Right lung (tissue), 5 donors: ENCODE measurements around the gene EIF5A2. TPM values are rescaled to one million over a fixed set of nuclear protein-coding genes. Genes with fewer than 3 reads are reported as not detected.
"Not testable (repeated sequence)": the region's sequence is repeated elsewhere in the genome, so short reads cannot be mapped to it uniquely, and the experiment has no call there.

Source experiments
- DNase-seq, 2 donors: peaks; one replicate each; pipeline ENCODE4 v3.0.0-alpha.2; 2013
- polyA plus RNA-seq, 5 donors: library from polyadenylated mRNA; unstranded; fragments of 120-200 nt; gene quantifications; one replicate each; pipeline versions ENCODE4 v1.2.1 to v1.2.3, GENCODE V29; 2013; ENCODE audit warnings: inconsistent platforms in 1 of 5, low replicate concordance in 1 of 5; ENCODE audit not compliant: insufficient read length in 5 of 5, insufficient read depth in 1 of 5

EIF5A2 gene
- polyA plus RNA-seq, 5 donors, result 4.2 to 7.3 (median 4.5) TPM

DNA sequence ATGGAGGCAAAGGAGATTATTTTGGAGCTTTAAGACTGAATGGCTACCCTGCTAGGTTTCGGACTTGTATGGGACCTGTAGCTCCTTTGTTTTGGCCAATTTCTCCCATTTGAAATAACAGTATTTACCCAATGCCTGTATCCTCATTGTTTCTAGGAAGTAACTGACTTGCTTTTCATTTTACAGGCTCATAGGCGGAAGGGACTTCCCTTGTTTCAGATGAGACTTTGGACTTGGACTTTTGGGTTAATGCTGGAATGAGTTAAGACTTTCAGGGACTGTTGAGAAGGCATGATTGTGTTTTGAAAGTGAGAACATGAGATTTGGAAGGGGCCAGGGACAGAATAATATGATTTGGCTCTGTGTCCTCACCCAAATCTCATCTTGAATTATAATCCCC lies 10.5 kb downstream of the EIF5A2 start:
- DNase-seq, result no peak

DNA sequence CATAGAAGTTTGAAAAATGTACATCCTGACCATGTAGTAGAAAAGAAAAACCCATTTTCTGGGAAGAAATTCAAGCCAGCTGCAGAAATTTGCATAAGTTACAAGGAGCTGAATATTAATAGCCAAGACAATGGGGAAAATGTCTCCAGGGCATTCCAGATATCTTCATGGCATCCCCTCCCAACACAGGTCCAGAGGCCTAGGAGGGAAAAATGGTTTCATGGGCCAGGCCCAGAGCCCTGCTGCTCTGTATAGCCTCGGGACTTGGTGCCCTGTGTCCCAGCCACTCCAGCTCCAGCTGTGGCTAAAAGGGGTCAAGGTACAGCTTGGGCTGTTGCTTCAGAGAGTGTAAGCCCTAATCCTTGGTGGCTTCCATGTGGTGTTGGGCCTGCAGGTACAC lies 11.2 kb downstream of the EIF5A2 start:
- DNase-seq, result not testable (repeated sequence)

DNA sequence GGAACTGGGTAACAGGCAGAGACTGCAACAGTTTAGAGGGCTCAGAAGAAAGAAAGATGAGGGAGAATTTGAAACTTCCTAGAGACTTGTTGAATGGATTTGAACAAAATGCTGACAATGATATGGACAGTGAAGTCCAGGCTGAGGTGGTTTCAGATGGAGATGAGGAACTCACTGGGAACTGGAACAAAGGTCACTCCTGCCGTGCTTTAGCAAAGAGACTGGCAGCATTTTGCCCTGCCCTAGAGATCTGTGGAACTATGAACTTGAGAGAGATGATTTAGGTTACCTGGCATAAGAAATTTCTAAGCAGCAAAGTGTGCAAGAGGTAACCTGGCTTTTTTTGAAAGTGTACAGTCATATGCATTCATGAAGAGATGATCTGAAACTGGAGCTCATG lies 11.7 kb downstream of the EIF5A2 start:
- no peak for DNase-seq

DNA sequence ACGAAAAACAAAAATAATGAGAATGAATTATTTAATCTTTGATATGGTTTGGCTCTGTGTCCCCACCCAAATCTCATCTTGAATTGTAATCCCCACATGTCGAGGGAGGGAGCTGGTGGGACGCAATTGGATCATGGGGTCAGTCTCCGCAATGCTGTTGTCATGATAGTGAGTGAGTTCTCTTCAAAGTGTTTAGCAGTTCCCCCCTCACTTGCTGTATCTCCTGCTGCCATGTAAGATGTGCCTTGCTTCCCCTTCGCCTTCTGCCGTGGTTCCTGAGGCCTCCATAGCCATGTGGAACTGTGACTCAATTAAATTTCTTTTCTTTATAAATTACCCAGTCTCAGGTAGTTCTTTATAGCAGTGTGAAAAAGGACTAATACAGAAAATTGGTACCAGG lies 12.1 kb downstream of the EIF5A2 start:
- DNase-seq, result not testable (repeated sequence)

DNA sequence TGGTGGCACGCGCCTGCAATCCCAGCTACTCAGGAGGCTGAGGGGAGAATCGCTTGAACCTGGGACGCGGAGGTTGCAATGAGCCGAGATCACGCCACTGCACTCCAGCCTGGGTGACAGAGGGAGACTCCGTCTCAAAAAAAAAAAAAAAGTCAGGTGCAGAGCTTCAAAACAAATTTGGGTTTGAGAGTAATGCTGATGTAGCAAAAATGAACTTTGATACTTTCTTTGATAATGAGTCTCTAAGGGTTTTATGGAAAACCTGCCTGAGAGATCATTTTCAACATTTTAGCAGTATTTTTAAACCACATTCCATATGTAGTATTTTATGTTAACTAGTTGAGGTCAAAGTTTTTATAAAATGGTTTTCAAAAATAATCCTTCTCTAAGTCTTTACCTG lies 14.5 kb downstream of the EIF5A2 start:
- DNase-seq, result no peak

DNA sequence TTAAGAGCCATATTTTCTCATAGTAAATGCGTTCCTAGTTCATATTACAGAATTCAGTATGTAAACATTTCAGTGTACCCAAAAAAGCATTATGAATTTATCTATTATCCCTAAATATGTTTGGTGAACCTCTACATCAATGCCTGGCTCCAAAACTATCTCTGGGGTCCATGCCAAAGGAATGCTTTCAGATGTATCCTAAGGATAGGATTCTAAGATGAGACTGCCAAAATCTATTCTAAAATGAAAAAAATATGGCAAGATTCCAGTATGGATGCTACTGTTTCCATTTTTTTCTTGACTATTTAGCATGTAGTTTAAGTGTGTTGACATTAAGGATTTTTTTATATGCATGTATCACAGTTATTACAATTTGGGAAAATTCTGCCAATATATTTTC lies 18.8 kb downstream of the EIF5A2 start:
- no peak for DNase-seq

DNA sequence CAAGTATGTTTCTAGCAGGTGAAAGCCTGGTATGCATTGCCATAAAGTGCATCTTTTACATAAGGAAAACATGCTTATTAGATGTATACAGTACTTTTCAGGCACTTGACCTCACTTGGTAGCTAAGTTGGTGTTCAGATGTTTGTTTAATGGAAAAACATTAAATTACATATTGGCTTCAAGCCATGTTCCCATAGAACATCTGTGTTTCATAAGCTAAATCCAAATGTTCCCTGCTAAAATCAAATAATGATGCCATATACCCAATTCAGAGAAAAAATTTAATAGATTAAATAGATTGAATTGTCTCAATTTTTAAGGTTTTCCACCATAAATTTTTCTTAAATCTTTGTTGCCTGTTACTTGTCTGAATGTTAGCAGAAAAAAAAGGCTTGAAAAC lies 19.3 kb downstream of the EIF5A2 start:
- no peak for DNase-seq

DNA sequence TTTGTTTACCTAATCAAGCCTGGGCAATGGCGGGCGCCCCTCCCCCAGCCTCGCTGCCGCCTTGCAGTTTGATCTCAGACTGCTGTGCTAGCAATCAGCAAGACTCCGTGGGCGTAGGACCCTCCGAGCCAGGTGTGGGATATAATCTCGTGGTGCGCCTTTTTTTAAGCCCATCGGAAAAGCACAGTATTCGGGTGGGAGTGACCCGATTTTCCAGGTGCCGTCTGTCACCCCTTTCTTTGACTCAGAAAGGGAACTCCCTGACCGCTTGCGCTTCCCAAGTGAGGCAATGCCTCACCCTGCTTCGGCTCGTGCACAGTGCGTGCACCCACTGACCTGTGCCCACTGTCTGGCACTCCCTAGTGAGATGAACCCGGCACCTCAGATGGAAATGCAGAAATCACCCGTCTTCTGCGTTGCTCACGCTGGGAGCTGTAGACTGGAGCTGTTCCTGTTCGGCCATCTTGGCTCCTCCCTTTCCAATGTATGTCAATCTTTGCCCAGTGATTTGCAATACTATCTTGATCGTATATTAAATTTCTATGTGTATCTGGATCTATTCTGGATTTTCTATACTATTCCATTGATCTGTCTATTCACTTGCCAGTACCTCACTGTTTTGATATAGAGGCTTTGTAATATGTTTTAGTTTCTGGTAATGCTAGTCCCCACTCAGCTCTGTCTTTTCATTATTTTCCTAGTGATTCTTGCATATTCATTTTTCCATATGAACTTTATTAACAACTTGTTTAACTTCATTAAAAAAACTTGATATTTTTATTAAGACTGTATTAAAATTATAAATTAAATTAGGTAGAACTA lies 24.1 kb downstream of the EIF5A2 start:
- DNase-seq, result not testable (repeated sequence)

DNA sequence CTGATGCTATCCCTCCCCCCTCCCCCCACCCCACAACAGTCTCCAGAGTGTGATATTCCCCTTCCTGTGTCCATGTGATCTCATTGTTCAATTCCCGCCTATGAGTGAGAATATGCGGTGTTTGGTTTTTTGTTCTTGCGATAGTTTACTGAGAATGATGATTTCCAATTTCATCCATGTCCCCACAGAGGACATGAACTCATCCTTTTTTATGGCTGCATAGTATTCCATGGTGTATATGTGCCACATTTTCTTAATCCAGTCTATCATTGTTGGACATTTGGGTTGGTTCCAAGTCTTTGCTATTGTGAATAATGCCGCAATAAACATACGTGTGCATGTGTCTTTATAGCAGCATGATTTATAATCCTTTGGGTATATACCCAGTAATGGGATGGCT lies 29.7 kb downstream of the EIF5A2 start:
- not testable (repeated sequence) for DNase-seq

DNA sequence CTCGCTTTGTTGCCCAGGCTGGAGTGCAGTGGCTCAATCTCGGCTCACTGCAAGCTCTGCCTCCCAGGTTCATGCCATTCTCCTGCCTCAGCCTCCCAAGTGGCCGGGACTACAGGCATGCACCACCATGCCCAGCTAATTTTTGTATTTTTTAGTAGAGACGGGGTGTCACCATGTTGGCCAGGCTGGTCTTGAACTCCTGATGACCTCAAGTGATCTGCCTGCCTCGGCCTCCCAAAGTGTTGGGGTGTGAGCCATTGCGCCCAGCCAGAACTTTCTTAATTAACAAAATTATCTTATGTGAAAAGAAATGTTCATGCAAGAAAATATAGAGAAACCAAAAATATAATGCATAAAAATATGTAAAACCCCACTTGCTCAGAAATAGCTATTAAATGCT lies 31.1 kb downstream of the EIF5A2 start:
- DNase-seq, result not testable (repeated sequence)

DNA sequence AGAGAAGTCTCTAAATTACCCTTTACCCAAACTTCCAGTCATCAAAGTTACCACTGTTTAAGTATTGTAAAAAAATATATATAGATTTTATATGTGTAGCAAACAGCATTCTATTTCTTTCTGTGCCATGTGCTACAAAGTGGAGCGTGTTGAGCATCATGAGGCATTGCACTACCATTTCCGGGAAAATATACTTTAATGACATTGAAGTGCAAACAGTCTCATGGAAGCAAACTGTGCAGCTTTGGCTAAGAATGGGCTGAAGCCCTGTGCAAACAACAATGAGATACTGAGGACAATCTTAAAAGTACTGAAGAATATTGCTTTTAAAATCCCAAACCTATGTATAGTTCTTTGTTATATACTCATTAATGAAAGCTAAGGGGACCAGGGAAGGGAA lies 31.9 kb downstream of the EIF5A2 start:
- no peak for DNase-seq

DNA sequence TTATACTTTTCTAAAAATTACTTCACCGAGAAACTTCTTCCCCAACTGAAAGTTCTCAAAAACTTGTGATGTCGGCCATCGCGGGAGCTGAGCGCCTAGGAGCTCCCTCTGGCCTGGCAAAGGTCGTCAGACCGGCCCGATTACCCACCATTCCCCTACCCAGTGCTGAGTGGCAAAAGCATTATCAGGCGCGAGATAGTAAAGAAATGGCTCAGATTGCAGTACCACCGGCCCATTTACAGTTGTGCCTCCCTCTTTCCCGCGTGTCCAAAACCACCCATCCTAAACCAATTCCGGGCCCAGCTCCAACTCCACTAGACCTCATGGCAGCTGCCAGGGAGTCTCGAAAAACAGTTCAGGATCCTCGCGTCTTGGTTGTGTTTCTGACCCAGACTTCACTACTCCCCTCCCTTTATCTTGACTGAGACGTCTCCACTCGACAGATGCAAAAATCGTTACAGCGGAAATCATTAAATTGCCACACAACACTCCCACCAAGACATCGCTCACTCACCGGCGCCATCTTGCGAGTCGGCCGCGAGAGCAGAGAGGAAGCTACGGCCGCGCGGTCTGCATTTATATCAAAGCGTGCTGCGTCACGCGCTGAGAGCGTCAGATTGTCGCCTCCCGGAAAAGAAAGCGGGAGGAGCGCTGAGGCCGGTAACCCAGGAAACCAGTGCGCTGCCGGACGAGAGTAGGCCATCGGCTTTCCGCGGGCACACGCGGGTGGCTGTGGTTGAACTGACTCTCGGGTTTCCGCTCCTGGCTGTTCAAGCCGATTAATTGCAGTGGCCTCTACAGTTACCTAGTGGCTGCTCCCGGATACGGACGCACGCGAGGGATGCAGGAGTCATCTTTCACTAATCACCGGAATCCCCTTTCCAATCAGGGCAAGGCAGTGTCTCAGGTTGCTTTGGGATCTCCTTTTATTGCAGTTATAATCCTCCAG lies 38.5 kb downstream of the EIF5A2 start, which contains the start of gene RPL22L1:
RPL22L1 (minus strand) TSS at position 551 of the 949 bp plus-strand sequence; CDS start at position 523, 28 bp downstream.
- peak; percentile 96 to 97 for DNase-seq

DNA sequence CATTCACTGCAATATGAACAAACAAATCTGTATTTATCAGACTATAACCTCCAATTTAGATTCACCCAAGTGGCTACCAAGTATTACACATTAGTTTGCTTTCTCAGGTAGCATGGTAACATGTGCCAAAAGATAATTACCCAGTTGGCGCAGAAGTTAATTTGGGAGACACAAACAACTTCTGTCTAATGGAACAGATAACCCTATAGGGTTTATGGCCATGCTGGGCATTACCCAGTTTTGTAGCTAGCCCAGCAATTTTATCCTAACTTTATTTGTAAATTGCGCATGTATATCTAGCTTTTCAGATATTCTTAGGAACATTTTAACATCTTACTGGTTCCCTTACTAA lies 39.2 kb downstream of the EIF5A2 start:
- peak in 1 of 2 donors; percentile 11 for DNase-seq

DNA sequence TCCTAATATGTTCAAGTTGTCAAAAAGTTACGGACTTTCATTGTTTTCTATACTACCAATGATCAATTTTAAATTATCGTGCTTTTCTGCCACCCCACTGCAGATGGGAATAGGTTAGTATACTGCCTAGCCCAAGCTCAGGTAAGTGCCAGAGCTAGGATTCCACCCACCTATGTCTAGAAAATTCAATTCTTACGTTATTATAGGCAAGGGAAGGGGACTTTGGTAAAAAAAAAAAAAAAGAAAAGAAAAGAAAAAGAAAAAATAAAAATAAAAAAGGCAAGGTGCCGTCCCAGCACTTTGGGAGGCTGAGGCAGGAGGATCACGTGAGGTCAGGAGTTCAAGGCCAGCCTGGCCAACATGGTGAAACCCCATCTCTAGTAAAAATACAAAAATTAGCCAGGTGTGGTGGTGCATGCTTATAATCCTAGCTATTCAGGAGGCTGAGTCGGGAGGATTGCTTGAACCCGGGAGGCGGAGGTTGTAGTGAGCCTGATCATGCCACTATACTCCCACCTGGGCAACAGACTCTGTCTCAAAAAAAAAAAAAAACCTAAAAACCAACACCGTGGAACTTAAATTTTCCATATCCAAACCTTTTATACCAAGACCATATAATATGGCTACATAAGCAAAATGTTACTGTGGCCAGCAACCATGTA lies 39.7 kb downstream of the EIF5A2 start:
- no peak for DNase-seq

DNA sequence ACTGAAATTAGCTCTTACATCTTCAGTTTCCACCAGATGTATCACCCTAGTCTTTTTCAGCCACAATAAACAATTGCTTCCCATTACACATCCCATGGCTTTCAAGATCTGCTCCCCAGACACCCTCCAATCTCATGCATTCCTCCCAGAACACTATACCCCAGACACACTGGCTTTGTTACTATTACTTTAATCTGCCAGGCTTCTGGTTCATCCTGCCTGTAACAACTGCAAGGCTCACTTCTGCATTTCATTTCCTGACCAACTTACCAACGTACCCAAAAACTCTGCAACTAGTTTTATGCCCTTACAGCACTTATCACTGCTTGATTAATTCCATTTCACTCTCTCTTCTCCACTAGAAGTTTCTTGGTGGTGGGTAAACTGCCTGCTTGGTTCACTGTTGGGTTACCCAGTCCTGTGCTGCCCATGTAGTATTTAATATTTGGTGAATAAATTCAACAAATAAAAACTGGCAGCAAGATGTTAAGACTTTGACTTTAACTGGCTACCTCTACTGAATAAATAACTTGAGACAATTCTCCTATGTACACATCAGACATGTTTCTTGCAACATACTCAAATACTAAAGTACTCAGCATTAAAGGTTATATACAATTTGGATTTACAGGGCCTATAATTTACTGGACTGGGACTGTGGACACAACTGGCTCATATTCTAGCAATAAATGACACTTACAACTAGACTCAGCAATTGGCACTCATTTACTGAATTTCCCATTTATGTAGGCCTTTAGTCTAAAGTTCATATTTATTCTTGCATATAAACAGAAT lies 41.1 kb downstream of the EIF5A2 start:
- no peak for DNase-seq

DNA sequence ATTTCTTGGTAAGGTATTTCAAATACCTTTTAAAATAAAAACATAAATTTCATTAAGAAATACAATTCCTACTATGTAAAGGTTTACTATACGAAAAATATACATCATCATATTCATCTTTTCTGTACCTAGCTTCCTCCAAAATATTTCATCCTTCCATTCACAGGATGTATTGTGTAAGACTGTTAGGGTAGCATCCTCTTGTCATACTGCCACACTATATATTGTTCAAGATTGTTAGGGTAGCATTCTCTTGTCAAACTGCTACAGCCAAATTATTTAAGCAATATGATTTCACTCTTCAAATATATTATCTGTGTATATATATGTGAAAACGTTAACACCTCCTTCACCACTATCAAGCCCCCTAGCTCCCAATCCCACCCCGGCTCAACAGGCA lies 41.9 kb downstream of the EIF5A2 start:
- no peak for DNase-seq

DNA sequence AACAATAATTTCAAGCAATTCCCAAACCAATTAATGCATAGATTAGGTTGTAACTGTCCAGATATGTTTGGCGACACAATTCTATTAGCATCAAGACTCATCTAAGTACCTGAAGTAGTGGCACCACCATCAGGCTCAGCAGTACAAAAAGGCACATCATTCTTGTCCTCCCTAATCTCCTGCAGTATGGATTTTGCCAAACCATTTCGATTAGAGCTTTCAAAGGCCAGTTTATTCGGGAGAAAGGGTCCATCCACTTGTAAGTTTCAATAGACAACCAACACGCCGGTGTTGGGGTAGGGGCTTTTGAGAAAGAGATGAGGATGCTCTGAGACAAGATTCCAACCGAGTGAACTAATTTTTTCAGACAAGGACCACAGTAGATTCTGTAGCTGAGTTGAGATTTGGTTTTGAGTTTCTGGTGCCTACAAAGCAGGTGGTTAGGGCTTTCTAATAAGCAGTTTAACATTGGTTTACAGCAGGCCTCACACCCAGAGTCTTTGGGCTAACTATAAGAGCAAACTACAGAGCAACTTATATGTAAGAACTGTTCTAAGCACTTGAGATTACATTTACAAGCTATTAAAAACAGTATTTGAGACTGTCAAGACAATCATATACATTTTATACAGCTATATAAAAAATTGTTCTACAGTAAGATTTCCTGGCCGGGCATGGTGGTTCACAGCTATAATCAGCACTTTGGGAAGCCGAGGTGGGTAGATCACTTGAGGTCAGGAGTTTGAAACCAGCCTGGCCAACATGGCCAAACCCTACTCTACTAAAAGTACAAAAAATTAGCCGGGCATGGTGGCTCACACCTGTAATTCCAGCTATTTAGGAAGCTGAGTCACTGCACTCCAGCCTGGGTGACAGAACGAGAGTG lies 43.0 kb downstream of the EIF5A2 start:
- DNase-seq, result no peak

DNA sequence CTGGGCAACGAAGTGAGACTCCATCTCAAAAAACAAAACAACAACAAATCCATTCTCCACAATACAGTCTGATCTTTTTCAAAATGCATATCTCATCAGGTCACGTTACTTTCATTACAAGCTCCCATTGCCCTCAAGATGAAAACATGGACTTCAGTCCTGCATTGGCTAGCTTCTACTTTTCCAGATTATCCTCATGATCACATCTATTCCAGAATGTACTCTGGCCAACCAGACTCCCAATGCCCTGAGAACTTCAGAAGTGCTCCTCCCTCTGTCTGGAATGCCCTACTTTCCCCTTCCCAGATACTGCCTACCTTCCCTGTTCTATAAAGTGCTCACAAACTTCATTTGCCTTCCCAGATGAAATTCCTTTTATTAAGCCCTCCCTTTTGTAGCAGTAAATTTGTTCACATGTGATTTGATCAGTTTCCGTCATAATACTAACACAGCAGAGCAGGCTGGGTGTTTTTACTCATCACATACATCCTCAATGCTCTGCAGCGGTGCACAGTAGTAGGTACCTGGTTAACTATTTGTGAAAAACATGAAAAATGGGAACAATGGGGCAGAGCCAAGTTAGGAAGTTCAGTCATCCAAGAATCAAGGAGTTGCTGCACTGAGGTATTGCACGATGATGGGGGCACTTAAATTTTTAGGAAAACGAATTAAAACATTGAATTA lies 43.8 kb downstream of the EIF5A2 start:
- DNase-seq, result no peak

DNA sequence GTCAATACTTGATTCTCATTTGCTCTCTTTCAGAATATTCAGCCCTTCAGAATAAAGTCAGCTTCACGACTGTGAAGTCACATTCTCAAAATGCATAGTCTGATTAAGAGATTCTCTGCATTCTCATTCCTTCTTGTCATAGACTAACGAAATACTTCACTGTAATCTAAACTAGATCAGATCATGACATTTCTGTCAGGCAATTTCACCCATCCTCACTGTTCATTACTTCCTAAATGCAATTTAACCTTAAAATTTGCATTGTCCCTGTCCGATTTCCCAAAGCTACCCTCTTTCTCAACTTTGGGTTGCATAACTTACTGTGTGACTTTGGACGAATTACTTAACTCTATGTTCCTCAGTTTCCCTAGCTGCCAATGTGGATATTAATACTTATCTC lies 44.6 kb downstream of the EIF5A2 start:
- no peak for DNase-seq
